HepG2 (cell line): ENCODE measurements around the gene SLC17A9. TPM values are rescaled to one million over a fixed set of nuclear protein-coding genes. Genes with fewer than 3 reads are reported as not detected.

Experiments
- ATAC-seq: fragments of 200-7000 bp; cut with Tn5 transposase; 3 replicates; pipeline ENCODE4 v1.9.1; 2020; ENCODE audit warnings: mild to moderate bottlenecking, moderate library complexity
- BruUV-seq: library from RNA; stranded (reverse); fragments of 400-500 nt; replicated peaks from 2 replicates; lab custom pipeline; 2021; lab: Mats Ljungman, UMichigan
- CTCF ChIA-PET: fragments of 300-600 bp; formaldehyde crosslinking; extraction: SDS; loops from one replicate; lab custom pipeline; 2021; ENCODE audit warnings: low total read pairs, inconsistent platforms, low intra/inter-chr PET ratio; lab: Yijun Ruan, JAX
- POLR2A ChIA-PET: fragments of 350-600 bp; sonication (Branson Sonifier 250); formaldehyde crosslinking; loops from one replicate; lab custom pipeline; 2020; ENCODE audit warnings: antibody characterized with exemption, inconsistent platforms; lab: Yijun Ruan, JAX
- DNase-seq: peaks from one replicate; pipeline ENCODE4 v3.0.0-alpha.2; 2015; ENCODE audit warnings: low spot score
- FAIRE-seq: peaks from 3 replicates; lab custom pipeline; 2011; peaks lifted over from hg19 to GRCh38; lab: Jason Lieb, UNC
- H2AFZ ChIP-seq: one replicate; pipeline ENCODE4 v1.6.1; 2011; ENCODE audit warnings: low read length, inconsistent platforms
- H3K27ac ChIP-seq: fragments of 300-600 bp; 3 replicates; pipeline ENCODE4 v1.8.0; 2011; ENCODE audit warnings: mixed run types, mild to moderate bottlenecking, mixed read lengths, low read length, inconsistent platforms; ENCODE audit not compliant: insufficient read depth; ENCODE audit errors: extremely low read length
- H3K27me3 ChIP-seq, 2 experiments: fragments of 200-600 bp in 1 of 2; 2 replicates in 1 of 2; 3 replicates in 1 of 2; pipeline versions ENCODE4 v1.6.0 to v1.8.0; 2011; ENCODE audit warnings: low read length in 2 of 2, mild to moderate bottlenecking in 2 of 2, moderate library complexity in 2 of 2, inconsistent platforms in 1 of 2; ENCODE audit not compliant: insufficient read depth in 2 of 2, control insufficient read depth in 1 of 2
- H3K36me3 ChIP-seq, 2 experiments: fragments of 200-600 bp in 1 of 2; replicated peaks in 1 of 2; 2 replicates in 1 of 2; 3 replicates in 1 of 2; pipeline versions ENCODE4 v1.5.1 to v1.8.0; 2011; ENCODE audit warnings: low read length in 2 of 2, inconsistent platforms in 1 of 2; ENCODE audit not compliant: insufficient read depth in 2 of 2, control insufficient read depth in 1 of 2
- H3K4me1 ChIP-seq: 2 replicates; pipeline ENCODE4 v1.5.1; 2012; ENCODE audit warnings: low read length, inconsistent platforms; ENCODE audit not compliant: insufficient read depth
- H3K4me2 ChIP-seq: 2 replicates; pipeline ENCODE4 v1.6.0; 2011; ENCODE audit warnings: low read depth, low read length, inconsistent platforms
- H3K4me3 ChIP-seq, 3 experiments: fragments of 200-600 bp in 1 of 3; sonication (generic), shearing (Covaris generic) in 1 of 3; replicated peaks in 1 of 3; 2 replicates each; pipeline ENCODE4 v1.5.1; 2011 to 2016; ENCODE audit warnings: low read length in 3 of 3, inconsistent platforms in 2 of 3, low read depth in 2 of 3, mild to moderate bottlenecking in 2 of 3, control low read depth in 1 of 3, mixed read lengths in 1 of 3; ENCODE audit not compliant: insufficient read depth in 1 of 3
- H3K79me2 ChIP-seq: one replicate; pipeline ENCODE4 v1.6.1; 2011; ENCODE audit warnings: low read length, inconsistent platforms; ENCODE audit not compliant: insufficient read depth
- H3K9ac ChIP-seq: 2 replicates; pipeline ENCODE4 v1.6.0; 2011; ENCODE audit warnings: mild to moderate bottlenecking, low read depth, low read length, inconsistent platforms; ENCODE audit not compliant: insufficient read depth
- H3K9me3 ChIP-seq: 2 replicates; pipeline ENCODE4 v1.5.1; 2012; ENCODE audit warnings: mild to moderate bottlenecking, low read length
- H4K20me1 ChIP-seq: 2 replicates; pipeline ENCODE4 v1.6.0; 2011; ENCODE audit warnings: inconsistent platforms, mild to moderate bottlenecking, low read length, moderate library complexity; ENCODE audit not compliant: insufficient read depth
- CERS6 ChIP-seq: sonication (generic); formaldehyde crosslinking; IDR thresholded peaks from 2 replicates; pipeline ENCODE4 v1.5.0; 2020; ENCODE audit warnings: missing genetic modification reagents
- IKZF4 ChIP-seq: sonication (generic); formaldehyde crosslinking; IDR thresholded peaks from 2 replicates; pipeline ENCODE4 v1.5.1; 2020; ENCODE audit warnings: borderline replicate concordance, mild to moderate bottlenecking, low read depth, missing genetic modification reagents; ENCODE audit errors: not compliant biosample characterization
- KLF6 ChIP-seq: IDR thresholded peaks from 2 replicates; pipeline ENCODE4 v1.8.0; 2016; ENCODE audit warnings: missing biosample characterization, missing genetic modification reagents
- LCORL ChIP-seq, 2 experiments: fragments of 450-650 bp in 1 of 2; sonication (generic) in 1 of 2; formaldehyde crosslinking in 1 of 2; IDR thresholded peaks; 2 replicates each; pipeline versions ENCODE4 v1.5.0 to v1.6.1; 2017 to 2020; ENCODE audit warnings: antibody characterized with exemption in 1 of 2, missing genetic modification reagents in 1 of 2
- SNRNP70 ChIP-seq: fragments of 200-400 bp; formaldehyde crosslinking; IDR thresholded peaks from 2 replicates; pipeline ENCODE4 v1.6.1; 2017; ENCODE audit warnings: mild to moderate bottlenecking, low read depth, low read length, moderate library complexity
- ZBTB1 ChIP-seq: sonication (generic); formaldehyde crosslinking; IDR thresholded peaks from 2 replicates; pipeline ENCODE4 v1.4.0; 2020; ENCODE audit warnings: missing genetic modification reagents, borderline replicate concordance
- ZFY ChIP-seq: sonication (generic); formaldehyde crosslinking; IDR thresholded peaks from 2 replicates; pipeline ENCODE4 v1.4.0; 2020; ENCODE audit warnings: missing genetic modification reagents
- ZNF558 ChIP-seq: sonication (generic); formaldehyde crosslinking; IDR thresholded peaks from 2 replicates; pipeline ENCODE4 v1.9.0; 2022; ENCODE audit warnings: mild to moderate bottlenecking, missing genetic modification reagents, borderline replicate concordance
- ZNF572 ChIP-seq: sonication (generic); formaldehyde crosslinking; IDR thresholded peaks from 2 replicates; pipeline ENCODE4 v1.5.1; 2020; ENCODE audit warnings: mild to moderate bottlenecking, missing genetic modification reagents
- ZNF746 ChIP-seq: sonication (generic); formaldehyde crosslinking; IDR thresholded peaks from 2 replicates; pipeline ENCODE4 v1.8.0; 2022; ENCODE audit warnings: mild to moderate bottlenecking, missing genetic modification reagents
- WGBS: methylation state at CpG from one replicate; pipeline ENCODE4 v1.1.6; 2017; ENCODE audit warnings: low lambda C conversion rate; 5-methylcytosine and 5-hydroxymethylcytosine counted together
- in situ Hi-C: cut with HindIII; loops from 2 replicates; pipeline ENCODE4 v1.10.0; 2017; ENCODE audit warnings: low pct_unique_long_range_greater_than_20kb; ENCODE audit not compliant: extremely low pct_ligation_motif_present
- intact Hi-C: fragments of 100-400 bp; cut with micrococcal nuclease; formaldehyde crosslinking; loops from one replicate; pipeline ENCODE4 v1.10.0; 2022; ENCODE audit not compliant: unreplicated experiment
- polyA plus RNA-seq, 8 experiments: library from polyadenylated mRNA; depleted of rRNA in 3 of 8; stranded (reverse) in 7 of 8; unstranded in 1 of 8; fragments of >200 nt; fragmentation: Illumina TruSeq in 4 of 8; extraction: Trizol in 4 of 8; gene quantifications; 2 replicates each; pipeline versions ENCODE4 v1.2.1 to v1.2.3, GENCODE V29; 2011 to 2016; ENCODE audit warnings: low read depth in 4 of 8, missing spikeins in 1 of 8, mixed read lengths in 1 of 8; ENCODE audit not compliant: insufficient read depth in 1 of 8
- total RNA-seq, 5 experiments: library from RNA; depleted of rRNA; stranded (reverse); fragments of >200 nt; fragmentation: Illumina TruSeq; extraction: Trizol; gene quantifications; 2 replicates each; pipeline ENCODE4 v1.2.3, GENCODE V29; 2016; ENCODE audit warnings: low read depth in 1 of 5
- TF ChIP-seq, protein P1 (sequence below): IDR thresholded peaks from 2 replicates; pipeline ENCODE4 v1.6.1; 2016; ENCODE audit warnings: mild to moderate bottlenecking

The SLC17A9 gene
- total and polyA plus RNA-seq, 2 of the 13 experiments (the other 11 are each of a cell fraction or from before 2014, with no cell fraction given): 110 to 191 TPM

GRCh38 chr20:62950741-62951140, 1.8 kb upstream of the SLC17A9 start (continued):
- TF ChIP-seq ZBTB1 (CRISPR knock-in tag) (no peak), CERS6 (CRISPR knock-in tag) (no peak), ZNF572 (CRISPR knock-in tag) (no peak), KLF6 (CRISPR knock-in tag) (no peak), LCORL (IDR thresholded peaks at IDR 0.05) (no peak), LCORL (CRISPR knock-in tag; IDR thresholded peaks at IDR 0.05) (no peak), ZNF558 (CRISPR knock-in tag) (no peak), SNRNP70 (no peak), ZFY (CRISPR knock-in tag) (no peak)

GRCh38 chr20:62951143-62951895, 1.2 kb upstream of the SLC17A9 start:
- peak overlapping the region; percentile 93 for H3K27ac ChIP-seq
- CTCF ChIA-PET: no interaction called here
- TF ChIP-seq ZNF746 (CRISPR knock-in tag): 0 out of 2 replicates have a peak, but pooled peaks have one; percentile 38
- peak; percentile 47 for TF ChIP-seq IKZF4 (CRISPR knock-in tag)
- TF ChIP-seq, protein P1, sequence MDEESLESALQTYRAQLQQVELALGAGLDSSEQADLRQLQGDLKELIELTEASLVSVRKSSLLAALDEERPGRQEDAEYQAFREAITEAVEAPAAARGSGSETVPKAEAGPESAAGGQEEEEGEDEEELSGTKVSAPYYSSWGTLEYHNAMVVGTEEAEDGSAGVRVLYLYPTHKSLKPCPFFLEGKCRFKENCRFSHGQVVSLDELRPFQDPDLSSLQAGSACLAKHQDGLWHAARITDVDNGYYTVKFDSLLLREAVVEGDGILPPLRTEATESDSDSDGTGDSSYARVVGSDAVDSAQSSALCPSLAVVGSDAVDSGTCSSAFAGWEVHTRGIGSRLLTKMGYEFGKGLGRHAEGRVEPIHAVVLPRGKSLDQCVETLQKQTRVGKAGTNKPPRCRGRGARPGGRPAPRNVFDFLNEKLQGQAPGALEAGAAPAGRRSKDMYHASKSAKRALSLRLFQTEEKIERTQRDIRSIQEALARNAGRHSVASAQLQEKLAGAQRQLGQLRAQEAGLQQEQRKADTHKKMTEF (CRISPR knock-in tag): no peak

More at GRCh38 chr20:62951143-62951895, 1.2 kb upstream of the SLC17A9 start:
- Histone ChIP-seq H3K9me3 (no peaks in the 10 kb centered on the region), H2AFZ (no peak overlapping the region), H3K36me3 (peaks cover 14 to 43% of the 10 kb centered on the region in 2 experiments), H3K79me2 (peaks cover 46% of the 10 kb centered on the region), H3K4me3 (peak overlapping the region; percentile 74 to 95 (median 78); a peak in 4 of 6 replicates), H3K27me3 (no peaks in the 10 kb centered on the region; a peak in 1 of 5 replicates), H3K9ac (peak overlapping the region; percentile 95; the same call in 1 of the 2 replicates), H4K20me1 (peaks cover 8% of the 10 kb centered on the region), H3K4me1 (peaks cover 58% of the 10 kb centered on the region), H3K4me2 (peak overlapping the region; percentile 100)
- no peak for DNase-seq
- ATAC-seq: no peak
- intact Hi-C loops (loop anchor here (5.0 kb wide), 1 partner anchor 49 kb away; no protein-coding TSS in a partner anchor), in situ Hi-C loops (no loop called here)
- POLR2A ChIA-PET: interaction anchor here (5.7 to 8.8 kb wide), 2 partner anchors 14 to 26 kb away, joined by 94 to 205 read pairs; partner anchors contain the start of genes DIDO1 and GID8
- no peak for FAIRE-seq
- BruUV-seq: no TSS peak
- 78% methylated on average over 11 of the region's 11 CpGs for WGBS
